Omental fat pad (tissue), 4 donors: ENCODE results near the gene DPP6. TPM values are rescaled to one million over a fixed set of nuclear protein-coding genes. Genes with fewer than 3 reads are reported as not detected.

Experiments used
- ATAC-seq: fragments of 150-250 bp; one replicate; pipeline ENCODE4 v1.9.1; 2016; ENCODE audit warnings: mild to moderate bottlenecking, moderate library complexity; ENCODE audit not compliant: low FRiP score
- DNase-seq: peaks from one replicate; pipeline ENCODE4 v3.0.0-alpha.2; 2019; ENCODE audit warnings: low spot score
- CTCF ChIP-seq, 3 donors: fragments of 450-650 bp; IDR thresholded peaks; one replicate each; pipeline ENCODE4 v1.5.1; 2016 to 2017; ENCODE audit warnings: antibody characterized with exemption in 3 of 3, mild to moderate bottlenecking in 3 of 3, moderate library complexity in 2 of 3
- total RNA-seq, 4 donors: library from RNA; depleted of rRNA; stranded (reverse); fragments of >200 nt; gene quantifications; one replicate each; pipeline ENCODE4 v1.1.0, GENCODE V29; 2016

Gene DPP6
- total RNA-seq, 4 donors from 2014 or later, result 0.13 to 1.8 (median 1.3) TPM

GRCh38 chr7:154869436-154869835 is 817.2 kb downstream of the DPP6 start:
- no peak for TF ChIP-seq CTCF (IDR thresholded peaks at IDR 0.05)
- ATAC-seq (no peak), DNase-seq (no peak)

- TF ChIP-seq CTCF (IDR thresholded peaks at IDR 0.05), result no peak
- ATAC-seq (no peak), DNase-seq (no peak)
These were observed 819.3 kb downstream of the DPP6 start for GRCh38 chr7:154871507-154871906.

- ATAC-seq (peak; percentile 11), DNase-seq (no peak)
- no peak for TF ChIP-seq CTCF (IDR thresholded peaks at IDR 0.05)
These were observed 819.9 kb downstream of the DPP6 start for GRCh38 chr7:154871928-154872750.

GRCh38 chr7:154872811-154873499 is 820.8 kb downstream of the DPP6 start:
- TF ChIP-seq CTCF (IDR thresholded peaks at IDR 0.05), result no peak
- ATAC-seq (no peak), DNase-seq (no peak)

- no peak for TF ChIP-seq CTCF (IDR thresholded peaks at IDR 0.05)
- DNase-seq, result no peak
- ATAC-seq, result no peak
These were observed 821.4 kb downstream of the DPP6 start for GRCh38 chr7:154873500-154874121.

GRCh38 chr7:154874409-154875113 is 822.4 kb downstream of the DPP6 start:
- no peak for TF ChIP-seq CTCF (IDR thresholded peaks at IDR 0.05)
- ATAC-seq, result no peak
- DNase-seq, result no peak
